Chondrocyte (in vitro differentiated cells): ENCODE data around the gene LRRTM4. TPM values are rescaled to one million over a fixed set of nuclear protein-coding genes. Genes with fewer than 3 reads are reported as not detected.

ENCODE experiments used
- DNase-seq: peaks from one replicate; pipeline ENCODE4 v3.0.0; 2021; ENCODE audit warnings: mixed read lengths, low spot score
- H3K27ac Mint-ChIP-seq: one replicate; pipeline ENCODE4 v1.8.0; 2021; ENCODE audit warnings: mild to moderate bottlenecking, moderate library complexity, mixed read lengths; ENCODE audit not compliant: unreplicated experiment
- H3K27me3 Mint-ChIP-seq: 2 replicates; pipeline ENCODE4 v1.8.0; 2021; ENCODE audit warnings: low read depth, mixed read lengths
- H3K36me3 Mint-ChIP-seq: 2 replicates; pipeline ENCODE4 v1.8.0; 2021; ENCODE audit warnings: low read depth, mixed read lengths
- H3K4me1 Mint-ChIP-seq: 2 replicates; pipeline ENCODE4 v1.8.0; 2021; ENCODE audit warnings: low read depth, mild to moderate bottlenecking, mixed read lengths
- H3K4me3 Mint-ChIP-seq: one replicate; pipeline ENCODE4 v1.8.0; 2021; ENCODE audit warnings: mild to moderate bottlenecking, moderate library complexity, mixed read lengths; ENCODE audit not compliant: unreplicated experiment
- H3K9me3 Mint-ChIP-seq: 2 replicates; pipeline ENCODE4 v1.8.0; 2021; ENCODE audit warnings: low read depth, mixed read lengths
- total RNA-seq: library from RNA; stranded (reverse); gene quantifications from 3 replicates; pipeline ENCODE4 v1.2.1, GENCODE V29; 2021
- TF ChIP-seq, protein P1 (sequence below): fragments of 200-600 bp; sonication (generic); IDR thresholded peaks from 2 replicates; pipeline ENCODE4 v1.5.0; 2021; ENCODE audit warnings: antibody characterized with exemption, mild to moderate bottlenecking, moderate library complexity

The LRRTM4 gene
- total RNA-seq, 1 donor from 2014 or later = not detected

DNA sequence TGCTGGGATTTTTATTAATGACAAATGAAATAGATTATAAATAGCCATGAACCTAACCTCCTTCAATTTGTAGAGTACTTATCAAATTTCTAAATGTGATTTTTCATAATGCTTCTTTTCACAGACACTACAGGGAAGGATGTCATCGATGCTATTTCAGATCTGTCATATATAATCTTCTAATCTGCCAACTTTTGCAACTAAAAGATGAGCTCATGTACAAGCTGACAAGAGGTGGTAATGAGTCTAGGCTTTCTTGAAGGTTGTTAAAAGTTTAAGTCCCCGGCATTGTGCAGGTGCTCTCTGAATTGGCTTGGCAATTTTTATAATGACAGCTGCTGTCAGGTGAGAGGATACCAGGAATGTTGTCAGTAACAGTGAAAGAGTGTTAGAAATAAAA lies 320.4 kb downstream of the LRRTM4 start:
- Mint-ChIP-seq H3K36me3 (no peaks in the 10 kb centered on the region), H3K4me1 (no peaks in the 10 kb centered on the region), H3K9me3 (no peaks in the 10 kb centered on the region), H3K27me3 (no peaks in the 10 kb centered on the region), H3K27ac (no peak overlapping the region), H3K4me3 (no peak overlapping the region)
- TF ChIP-seq, protein P1, sequence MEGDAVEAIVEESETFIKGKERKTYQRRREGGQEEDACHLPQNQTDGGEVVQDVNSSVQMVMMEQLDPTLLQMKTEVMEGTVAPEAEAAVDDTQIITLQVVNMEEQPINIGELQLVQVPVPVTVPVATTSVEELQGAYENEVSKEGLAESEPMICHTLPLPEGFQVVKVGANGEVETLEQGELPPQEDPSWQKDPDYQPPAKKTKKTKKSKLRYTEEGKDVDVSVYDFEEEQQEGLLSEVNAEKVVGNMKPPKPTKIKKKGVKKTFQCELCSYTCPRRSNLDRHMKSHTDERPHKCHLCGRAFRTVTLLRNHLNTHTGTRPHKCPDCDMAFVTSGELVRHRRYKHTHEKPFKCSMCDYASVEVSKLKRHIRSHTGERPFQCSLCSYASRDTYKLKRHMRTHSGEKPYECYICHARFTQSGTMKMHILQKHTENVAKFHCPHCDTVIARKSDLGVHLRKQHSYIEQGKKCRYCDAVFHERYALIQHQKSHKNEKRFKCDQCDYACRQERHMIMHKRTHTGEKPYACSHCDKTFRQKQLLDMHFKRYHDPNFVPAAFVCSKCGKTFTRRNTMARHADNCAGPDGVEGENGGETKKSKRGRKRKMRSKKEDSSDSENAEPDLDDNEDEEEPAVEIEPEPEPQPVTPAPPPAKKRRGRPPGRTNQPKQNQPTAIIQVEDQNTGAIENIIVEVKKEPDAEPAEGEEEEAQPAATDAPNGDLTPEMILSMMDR = no peak
- no peak for DNase-seq

DNA sequence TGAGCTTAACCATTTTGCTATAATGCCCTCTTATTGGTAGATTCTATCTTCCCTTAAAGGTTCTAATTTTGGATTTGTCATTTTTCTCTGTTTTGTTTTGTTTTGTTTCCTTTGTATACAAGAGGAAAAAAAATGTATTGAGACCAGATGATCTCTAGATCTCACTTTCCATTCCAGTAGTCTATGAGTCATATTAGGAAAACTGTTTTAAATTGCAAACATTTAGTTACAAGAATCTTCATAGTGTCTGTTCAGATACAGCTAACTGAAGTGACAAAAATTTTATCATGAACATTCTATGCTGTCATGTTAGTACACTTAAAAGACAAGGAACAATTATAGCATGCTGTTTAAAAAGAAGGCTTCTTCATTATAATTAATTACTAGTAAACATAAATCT lies 322.8 kb downstream of the LRRTM4 start:
- TF ChIP-seq, protein P1 = no peak
- Mint-ChIP-seq H3K27me3 (no peaks in the 10 kb centered on the region), H3K9me3 (no peaks in the 10 kb centered on the region), H3K36me3 (no peaks in the 10 kb centered on the region), H3K4me3 (no peak overlapping the region), H3K4me1 (no peaks in the 10 kb centered on the region), H3K27ac (no peak overlapping the region)
- DNase-seq = no peak

DNA sequence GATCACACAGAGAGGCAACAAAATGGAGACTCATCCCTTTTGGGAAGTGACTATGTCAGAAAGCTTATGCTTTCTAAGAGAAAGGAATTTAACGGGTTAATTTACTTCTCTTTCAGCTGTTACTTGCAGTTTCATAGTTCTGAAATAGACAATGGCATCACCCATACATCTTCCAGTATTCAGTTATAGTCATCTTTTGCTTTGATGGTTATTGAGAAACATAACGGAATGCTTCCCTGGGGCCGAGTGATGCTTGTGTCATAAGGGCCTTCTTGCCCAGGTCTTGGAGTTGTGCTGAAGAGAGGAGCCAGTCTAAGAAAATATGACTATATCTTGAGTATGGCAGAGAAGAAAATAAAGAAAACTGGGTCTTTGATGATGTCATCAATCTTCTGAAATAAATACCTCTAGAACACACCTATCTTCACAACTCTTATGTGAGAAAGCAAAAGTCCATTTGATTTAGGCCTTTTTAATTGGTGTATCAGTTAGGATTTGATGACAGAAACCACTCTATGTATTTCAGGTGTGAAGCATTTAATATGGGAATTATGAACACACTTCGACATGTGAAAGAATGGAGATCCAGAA lies 328.2 kb downstream of the LRRTM4 start:
- Mint-ChIP-seq H3K27me3 (no peaks in the 10 kb centered on the region), H3K27ac (no peak overlapping the region), H3K4me1 (no peaks in the 10 kb centered on the region), H3K36me3 (no peaks in the 10 kb centered on the region), H3K4me3 (no peak overlapping the region), H3K9me3 (no peaks in the 10 kb centered on the region)
- TF ChIP-seq, protein P1 = no peak
- DNase-seq = no peak

DNA sequence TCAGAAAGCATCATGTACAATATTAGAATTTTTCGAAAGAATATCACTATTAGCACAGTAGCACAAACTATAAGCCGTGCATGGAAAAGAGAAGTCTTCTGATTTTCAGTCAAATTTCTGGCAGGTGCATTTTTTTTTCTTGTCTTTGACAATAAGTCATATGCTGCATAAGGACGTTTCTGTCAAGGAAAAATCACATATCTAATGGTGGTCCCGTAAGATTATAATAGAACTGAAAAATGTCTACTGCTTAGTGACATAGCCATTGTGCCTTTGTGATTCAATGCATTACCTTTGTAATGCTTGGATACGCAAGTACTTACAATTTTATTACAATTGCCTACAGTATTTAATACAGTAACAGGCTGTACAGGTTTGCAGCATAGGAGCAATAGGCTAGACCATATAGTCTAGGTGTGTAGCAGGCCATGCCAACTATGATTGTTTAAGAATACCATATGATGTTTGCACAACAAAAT lies 329.3 kb downstream of the LRRTM4 start:
- no peaks in the 10 kb centered on the region for H3K36me3 Mint-ChIP-seq
- H3K4me1 Mint-ChIP-seq = no peaks in the 10 kb centered on the region
- peaks cover 3% of the 10 kb centered on the region for H3K27me3 Mint-ChIP-seq
- no peak overlapping the region for H3K27ac Mint-ChIP-seq
- no peak overlapping the region for H3K4me3 Mint-ChIP-seq
- DNase-seq = no peak
- no peaks in the 10 kb centered on the region for H3K9me3 Mint-ChIP-seq
- TF ChIP-seq, protein P1 = no peak

DNA sequence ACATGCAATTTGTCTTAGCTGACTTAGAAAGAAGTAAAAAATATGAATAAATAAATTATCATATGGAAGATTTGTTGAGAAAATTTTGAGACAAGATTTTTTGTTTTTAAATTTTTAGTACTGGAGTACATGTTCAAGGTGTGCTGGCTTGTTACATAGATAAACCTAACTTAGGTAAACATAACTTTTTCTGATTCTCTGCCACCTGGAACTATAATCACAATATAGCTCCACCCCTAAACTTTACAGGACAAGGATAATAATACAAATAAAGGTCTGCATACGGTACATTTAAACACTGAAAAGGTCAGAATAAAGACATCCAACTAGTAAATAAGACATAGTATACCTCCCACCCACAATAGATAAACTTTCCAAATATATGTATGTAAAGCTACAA lies 330.5 kb downstream of the LRRTM4 start:
- peaks cover 3% of the 10 kb centered on the region for H3K27me3 Mint-ChIP-seq
- H3K36me3 Mint-ChIP-seq = no peaks in the 10 kb centered on the region
- H3K4me1 Mint-ChIP-seq = no peaks in the 10 kb centered on the region
- DNase-seq = no peak
- H3K4me3 Mint-ChIP-seq = no peak overlapping the region
- H3K27ac Mint-ChIP-seq = no peak overlapping the region
- H3K9me3 Mint-ChIP-seq = no peaks in the 10 kb centered on the region
- TF ChIP-seq, protein P1 = no peak
